HG03103 (cell line): ENCODE results near the gene LYAR.

Source experiments
- ATAC-seq: cut with Tn5 transposase; IDR thresholded peaks from one replicate; pipeline ENCODE4 v1.9.1; 2021; ENCODE audit warnings: low read depth; ENCODE audit not compliant: unreplicated experiment

Gene LYAR, protein sequence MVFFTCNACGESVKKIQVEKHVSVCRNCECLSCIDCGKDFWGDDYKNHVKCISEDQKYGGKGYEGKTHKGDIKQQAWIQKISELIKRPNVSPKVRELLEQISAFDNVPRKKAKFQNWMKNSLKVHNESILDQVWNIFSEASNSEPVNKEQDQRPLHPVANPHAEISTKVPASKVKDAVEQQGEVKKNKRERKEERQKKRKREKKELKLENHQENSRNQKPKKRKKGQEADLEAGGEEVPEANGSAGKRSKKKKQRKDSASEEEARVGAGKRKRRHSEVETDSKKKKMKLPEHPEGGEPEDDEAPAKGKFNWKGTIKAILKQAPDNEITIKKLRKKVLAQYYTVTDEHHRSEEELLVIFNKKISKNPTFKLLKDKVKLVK

DNA sequence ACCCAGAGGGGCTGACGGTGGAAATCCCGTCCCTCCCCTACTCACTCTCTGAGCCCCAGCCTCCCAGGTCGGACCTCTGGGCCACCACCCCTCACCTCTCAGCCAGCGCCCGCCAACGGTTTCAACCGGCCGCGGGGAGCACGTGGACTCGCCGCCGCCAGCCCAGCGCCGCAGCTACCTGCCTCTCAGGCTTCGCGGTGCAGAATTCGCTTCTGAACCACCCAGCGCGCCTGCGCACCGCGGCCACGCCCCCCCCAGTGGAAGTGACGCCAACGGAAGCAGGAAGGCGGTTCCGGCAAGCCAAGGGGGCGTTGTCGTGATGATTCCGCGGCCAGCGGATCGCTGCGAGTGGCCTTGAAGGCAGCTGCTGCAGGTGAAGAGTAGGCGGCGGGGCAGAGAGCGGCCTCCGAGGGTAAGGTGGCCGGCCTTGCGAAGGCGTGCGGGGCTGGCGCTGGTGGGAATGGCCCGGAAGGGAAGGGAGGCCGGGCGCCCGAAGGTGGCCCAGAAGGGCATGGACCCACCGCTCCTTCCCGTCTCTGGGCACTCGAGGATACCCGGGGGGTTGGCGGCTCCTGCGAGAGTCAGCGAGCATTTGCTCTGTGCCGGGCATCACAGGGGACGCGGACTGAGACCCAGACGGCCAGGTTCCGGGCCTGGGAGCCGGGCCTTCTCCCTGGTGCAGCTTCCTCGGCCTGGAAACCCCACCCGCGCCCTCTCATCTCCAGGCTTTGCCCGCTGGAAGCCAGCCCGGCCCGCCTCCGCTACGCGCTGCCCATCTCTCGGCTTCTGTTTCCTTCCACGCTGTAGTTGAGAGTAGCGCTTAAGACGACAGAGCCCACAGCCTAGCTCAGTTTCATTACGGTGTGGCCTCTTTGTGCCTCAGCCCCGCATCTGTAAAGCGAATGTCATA lies at the start of gene LYAR, which contains the start of gene ZBTB49:
Gene LYAR (minus strand): TSS at position 214 of the 910 bp plus-strand sequence. CDS start 6,412 bp downstream, outside the sequence.
Gene ZBTB49 (plus strand): TSS at position 311 of the 910 bp plus-strand sequence. CDS start 9,695 bp downstream, outside the sequence.
- ATAC-seq = peak; percentile 88

DNA sequence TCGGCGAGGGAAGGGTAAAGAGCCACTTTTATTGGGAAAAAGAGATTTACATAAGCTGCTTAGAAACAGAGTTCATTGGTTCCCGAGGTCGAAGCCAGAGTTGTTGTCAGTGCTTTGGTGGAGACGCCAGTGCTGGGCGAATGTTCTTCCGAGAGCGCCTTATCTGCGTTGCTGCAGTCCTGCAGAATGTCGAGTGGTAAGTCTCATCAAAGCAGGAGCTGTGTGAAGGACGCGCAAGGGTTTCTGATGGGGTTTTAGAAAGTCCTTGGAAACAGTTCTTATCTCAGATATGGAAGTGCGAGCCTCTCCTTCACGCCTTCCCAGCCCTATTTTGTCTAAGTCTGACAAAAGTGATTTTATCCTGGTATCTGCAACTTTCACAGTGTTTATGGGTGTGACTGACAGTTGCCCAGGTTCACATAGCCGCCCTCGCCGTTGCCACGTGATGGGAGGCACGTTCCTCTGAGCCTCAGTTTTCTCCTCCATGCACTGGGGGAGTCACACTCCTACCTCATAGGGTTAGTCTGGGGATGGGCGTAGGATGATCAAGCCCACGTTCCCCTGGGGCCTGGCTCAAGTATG lies 49.6 kb upstream of the LYAR start:
- no peak for ATAC-seq

DNA sequence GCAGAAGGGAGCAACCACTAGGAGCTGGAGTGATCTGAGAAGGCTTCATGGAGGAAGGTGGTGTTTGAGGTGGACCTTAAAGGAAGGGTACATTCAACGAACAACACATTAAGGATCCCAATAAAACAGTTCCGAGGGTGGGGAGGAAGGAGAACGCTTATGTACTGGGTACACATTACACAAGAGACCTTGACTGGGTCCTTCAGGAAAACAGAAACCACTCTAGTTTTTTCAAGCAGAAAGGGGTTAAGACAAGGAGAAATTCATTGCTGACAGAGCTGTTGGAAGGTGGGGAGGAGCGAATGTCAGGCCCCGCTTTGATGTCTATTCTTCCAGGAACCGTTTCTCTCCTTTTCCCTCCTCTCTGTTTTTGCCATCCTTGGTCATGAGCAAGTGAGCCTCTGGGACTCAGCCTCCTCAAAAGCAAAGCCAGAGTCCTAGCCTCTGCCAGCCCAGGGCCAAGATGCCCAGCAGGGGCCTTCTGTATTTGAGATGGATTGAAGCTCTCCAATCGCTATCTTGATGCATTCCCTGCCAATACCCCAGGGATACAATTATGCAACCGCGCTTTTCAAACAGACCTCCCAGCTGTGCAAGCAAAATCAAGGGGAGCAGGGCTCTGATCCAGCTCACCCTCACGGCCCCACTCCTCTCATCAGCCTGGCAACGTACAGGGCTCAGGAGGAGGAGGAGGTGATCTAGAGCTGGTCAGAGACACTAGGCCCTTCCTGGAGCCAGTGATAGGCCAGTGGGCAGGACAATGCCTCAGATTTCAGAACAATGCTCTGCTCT lies 48.5 kb upstream of the LYAR start:
- no peak for ATAC-seq

DNA sequence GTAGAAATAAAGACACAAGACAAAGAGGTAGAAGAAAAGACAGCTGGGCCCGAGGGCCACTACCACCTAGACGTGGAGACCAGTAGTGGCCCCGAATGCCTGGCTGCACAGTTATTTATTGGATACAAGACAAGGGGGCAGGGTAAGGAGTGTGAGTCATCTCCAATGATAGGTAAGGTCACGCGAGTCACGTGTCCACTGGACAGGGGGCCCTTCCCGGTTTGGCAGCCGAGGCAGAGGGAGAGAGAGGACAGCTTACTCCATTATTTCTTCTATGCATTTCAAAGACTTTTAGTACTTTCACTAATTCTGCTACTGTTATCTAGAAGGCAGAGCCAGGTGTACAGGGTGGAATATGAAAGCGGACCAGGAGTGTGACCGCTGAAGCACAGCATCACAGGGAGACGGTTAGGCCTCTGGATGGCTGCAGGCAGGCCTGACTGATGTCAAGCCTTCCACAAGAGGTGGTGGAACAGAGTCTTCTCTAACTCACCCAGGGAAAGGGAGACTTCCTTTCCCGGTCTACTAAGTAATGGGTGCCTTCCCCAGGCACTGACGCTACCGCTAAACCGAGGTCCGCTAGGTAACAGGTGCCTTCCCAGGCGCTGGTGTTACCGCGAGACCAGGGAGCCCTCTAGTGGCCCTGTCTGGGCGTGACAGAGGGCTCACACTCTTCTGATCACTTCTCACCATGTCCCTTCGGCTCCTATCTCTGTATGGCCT lies 45.0 kb upstream of the LYAR start:
- ATAC-seq = peak; percentile 74

DNA sequence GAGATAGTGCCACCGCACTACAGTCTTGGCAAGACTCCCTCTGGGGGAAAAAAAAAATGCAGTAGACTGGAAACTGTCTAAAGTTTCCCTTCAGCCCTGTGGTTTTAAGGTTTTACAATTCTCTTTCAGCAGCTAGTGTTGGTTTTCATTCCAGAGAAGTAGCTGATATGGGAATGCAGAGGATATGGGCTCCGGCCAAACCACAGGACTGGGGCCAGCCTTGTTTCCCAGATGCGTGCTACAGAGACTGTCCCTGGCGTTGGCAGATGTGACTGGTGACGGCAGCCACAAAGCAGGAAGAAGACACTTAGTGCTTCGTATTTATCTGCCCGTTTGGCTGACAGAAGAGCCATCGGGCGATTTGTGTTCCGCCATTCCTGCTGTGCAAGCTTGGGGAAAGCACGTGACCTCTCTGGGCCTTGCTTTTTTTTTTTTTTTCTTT lies 43.3 kb upstream of the LYAR start:
- no peak for ATAC-seq

DNA sequence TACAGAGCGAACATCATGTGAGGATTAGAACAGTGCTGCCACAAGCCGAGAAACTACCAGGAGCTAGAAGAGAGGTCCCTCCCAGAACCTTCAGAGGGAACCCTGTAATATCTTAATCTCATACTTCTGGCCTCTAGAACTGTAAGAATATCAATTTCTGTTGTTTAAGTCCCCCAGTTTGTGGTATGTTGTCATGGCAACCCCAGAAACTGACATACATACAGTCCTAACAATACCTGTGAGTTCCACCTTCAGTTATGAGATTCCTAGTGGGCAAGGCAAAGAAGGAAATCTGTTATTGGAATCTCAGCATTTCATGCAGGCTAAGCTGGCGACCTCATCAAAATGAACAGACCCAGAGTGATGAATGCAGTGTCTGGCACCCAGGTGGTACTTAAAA lies 42.6 kb upstream of the LYAR start:
- ATAC-seq = no peak

DNA sequence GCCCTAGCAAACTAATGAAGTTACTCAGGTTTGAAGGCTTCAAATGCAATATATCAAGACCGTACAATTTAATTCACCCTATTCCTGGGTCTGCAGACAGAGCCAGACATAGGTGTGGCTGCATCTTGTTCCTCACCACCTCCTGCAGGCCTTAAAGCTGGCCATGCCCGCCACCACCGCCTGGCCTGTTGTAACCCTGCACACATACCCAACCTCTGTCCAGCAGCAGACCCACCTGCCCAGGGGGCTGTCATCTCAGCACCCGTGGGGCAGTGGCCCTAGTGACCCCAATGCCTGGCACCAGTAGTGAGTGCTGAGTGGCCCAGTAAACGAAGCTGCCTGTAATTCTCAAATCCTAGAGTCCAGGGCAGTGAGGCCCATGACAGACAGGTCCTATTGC lies 40.8 kb upstream of the LYAR start:
- no peak for ATAC-seq

DNA sequence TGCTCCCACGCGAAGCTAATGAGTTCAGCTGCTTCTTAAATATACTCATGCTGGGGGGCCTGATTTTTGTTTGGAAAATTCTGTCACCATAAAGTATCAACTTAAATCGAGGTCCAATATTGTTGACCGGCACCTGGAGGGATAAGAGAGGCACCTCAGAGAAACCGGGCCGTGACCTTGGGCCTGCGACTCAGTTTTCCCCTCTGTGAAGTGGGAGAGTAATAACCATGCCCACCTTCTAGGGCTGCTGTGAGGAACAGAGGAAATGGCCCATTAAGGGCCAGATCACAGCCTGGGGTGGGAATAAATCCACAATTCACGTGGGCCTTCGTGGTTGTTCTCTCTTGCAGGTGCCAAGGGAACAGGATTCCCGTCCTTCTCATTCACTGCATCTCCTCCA lies 39.5 kb upstream of the LYAR start:
- ATAC-seq = no peak

DNA sequence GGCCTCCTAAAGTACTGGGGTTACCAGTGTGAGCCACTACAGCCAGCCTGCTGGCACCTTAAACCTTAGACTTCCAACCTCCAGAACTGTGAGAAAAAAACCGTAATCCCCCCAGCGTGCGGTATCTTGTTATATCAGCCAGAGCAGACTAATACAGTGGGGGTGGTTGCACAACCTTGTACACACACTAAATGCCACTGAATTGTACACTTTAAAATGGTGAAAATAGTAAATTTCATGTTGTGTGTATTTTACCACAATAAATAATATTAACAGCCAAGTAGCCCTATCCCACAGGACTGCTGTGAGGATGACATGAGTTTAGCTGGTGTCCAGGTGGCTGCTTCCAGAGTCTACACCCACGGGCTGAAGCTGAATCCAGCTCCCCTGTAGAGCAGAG lies 38.9 kb upstream of the LYAR start:
- ATAC-seq = no peak

DNA sequence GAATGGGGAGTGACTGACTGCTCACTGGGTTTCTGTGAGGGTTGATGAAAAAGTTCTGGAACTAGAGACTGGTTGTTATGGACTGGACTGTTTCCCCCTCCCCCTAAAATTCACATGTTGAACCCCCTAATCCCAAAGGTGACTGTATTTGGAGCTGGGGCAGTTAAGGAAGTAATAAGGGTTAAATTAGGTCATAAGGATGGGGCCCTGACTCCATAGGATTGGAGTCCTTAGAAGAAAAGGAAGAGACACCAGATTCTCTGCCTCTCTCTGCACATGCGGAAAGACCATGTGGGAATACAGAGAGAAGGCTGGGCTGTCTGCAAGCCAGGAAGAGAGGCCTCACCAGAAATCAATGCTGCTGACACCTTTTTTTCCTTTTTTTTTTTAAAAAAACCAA lies 38.3 kb upstream of the LYAR start:
- no peak for ATAC-seq

DNA sequence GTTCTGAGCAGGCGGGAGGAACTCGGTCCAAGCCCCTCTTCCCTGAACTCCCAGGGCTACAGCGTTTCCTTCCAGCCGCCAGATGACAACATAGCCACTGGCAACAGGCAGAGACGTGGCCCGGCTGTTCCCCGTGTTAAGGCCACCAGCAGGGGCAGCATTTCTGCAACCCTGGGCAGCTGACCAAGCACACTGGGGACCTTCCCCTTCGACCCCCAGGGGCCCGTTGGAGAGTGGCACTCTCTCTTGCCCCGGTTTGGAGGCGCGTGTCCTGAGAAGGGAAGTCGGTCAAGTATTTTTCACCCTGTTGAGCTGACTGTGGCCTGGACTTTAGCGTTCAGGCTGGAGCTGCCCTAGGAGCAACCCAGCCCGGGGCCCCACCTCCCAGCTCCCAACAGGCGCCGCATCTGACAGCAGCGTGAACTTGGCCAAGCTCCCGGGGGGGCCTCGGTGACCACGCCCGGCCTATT lies 37.7 kb upstream of the LYAR start:
- ATAC-seq = no peak

DNA sequence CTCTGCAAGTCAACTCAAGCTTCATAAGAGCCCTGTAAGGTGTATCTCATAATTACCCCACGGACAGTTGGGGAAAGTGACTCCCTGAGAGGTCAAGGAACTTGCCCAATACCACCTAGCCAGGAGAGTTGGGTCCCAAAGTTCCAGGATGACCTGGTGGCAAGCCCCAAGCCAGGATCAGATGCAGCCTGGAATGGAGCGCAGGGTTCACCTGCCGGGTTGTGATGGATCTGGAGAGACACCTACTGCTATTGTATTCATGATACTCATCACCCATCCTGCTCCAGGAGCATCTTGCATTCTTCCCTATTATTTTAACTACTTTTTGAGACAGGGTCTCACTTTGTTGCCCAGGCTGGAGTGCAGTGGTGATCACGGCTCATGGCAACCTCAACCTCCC lies 36.2 kb upstream of the LYAR start:
- ATAC-seq = no peak

DNA sequence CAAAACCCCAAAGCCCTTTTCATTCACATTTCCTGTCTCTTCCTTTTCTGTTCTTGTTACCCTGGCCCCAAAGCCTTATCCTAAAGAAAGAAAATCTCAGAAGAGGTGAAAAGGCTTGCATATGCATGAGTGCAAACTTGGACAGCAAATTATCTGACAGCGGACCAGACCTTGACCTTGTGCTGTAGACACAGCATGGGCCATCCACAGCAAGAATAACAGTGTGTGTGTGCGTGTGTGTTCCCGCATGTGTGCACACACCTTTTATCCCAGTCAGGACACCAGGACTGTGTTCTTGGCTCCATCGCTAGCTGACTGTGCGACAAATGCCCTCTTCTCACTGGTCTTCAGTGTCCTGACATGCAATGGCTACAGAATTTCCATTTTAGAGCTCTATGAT lies 35.4 kb upstream of the LYAR start:
- no peak for ATAC-seq

DNA sequence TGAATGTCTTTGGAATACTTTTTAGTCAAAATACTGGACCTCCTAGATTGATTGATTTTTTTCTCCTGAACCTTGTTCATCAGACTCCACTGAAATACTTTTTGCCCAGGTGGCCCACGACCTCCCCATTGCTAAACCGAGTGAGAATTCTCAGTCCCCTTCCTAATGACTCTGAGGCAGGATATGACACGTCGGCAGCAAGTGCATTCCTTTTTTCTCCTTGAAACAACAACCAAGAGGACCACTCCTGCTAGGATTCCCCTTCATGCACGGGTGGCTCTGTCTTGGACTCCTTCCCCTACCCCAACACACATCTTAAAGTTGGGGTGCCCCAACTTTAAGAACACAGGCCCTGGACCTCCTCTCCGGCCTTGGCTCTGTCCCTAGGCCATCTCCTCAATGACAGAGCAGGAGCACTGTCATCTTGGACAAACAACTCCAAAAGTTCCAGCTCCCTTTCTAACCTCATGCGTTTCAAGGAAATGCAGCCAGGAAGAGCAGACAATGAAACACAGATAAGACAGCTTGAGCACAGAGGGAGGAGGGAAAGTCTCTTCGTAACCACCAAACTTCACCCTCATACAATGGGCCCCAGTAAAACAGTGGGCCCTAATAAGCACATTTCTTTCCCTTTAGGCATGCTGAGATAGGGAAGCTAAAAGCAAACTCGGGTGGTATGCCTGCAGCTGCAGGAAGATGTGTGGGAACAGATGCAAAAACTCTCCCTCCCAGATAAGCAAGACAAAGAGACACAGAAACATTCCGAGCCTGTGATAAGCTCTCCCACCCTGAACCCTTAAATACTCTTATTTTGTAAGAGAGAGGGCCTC lies 34.0 kb upstream of the LYAR start:
- ATAC-seq = no peak

DNA sequence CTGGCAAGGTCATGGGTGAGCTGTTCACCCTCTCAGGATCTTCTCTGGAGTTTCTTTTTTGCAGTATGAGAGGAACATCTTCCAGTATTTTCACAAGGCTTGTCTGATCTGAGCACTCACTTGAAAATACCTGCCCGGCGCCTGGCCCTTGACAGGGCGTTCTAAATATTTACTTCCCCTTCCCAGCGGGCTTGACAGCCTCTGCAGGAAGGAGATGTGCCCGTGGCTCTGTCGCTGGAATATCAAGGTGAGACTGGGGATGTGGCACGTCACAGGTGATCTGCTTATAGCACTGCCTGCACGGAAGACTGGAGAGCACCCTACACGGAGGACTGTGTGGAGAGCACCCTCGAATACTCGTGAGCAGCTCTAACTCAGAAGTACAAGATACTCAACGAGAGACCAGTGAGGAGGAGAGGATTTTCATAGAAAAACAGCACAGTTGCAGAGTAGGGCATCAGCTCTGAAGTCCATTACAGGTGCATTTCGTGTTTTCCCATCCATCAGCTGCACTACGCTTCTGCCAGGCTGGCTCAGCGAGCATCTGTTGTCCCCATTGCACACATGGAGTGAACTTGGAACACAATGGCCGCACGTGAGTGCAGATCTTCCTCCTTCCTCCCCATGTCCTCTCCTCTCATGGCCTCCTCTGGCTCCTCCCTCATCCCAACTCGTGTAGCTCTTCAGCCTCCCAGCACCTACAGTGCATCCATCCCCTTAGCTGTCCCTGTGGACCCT lies 32.2 kb upstream of the LYAR start:
- ATAC-seq = no peak

DNA sequence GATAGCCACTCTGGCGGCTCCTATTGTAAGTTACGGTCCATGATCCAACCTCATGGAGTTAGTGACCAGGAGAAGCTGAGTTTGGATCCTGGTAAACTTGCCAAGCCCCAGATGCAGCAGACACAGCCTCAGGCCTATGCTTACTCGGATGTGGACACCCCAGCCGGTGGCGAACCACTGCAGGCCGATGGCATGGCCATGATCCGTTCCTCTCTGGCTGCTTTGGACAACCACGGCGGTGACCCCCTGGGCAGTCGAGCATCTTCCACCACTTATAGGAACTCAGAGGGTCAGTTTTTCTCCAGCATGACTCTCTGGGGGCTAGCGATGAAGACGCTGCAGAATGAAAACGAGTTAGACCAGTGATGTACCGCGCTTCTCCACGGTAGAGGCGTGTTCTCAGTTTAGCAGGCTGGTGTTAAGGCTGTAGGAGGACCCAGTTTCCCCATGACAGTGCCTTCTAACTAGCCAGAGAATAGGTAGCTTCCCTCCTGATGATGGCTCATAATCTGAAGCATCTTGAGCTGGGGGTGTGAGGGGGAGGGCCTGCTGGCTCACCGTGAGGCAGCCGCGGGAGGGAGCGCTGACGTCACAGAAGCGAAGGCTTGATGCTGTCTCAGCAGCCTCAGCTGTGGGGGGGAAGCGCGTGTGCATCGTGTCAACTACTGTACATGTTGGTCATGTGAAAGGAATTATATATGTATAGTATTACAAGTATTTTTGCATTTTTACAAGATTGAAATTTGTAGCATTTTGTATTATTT lies 31.2 kb upstream of the LYAR start:
- no peak for ATAC-seq

DNA sequence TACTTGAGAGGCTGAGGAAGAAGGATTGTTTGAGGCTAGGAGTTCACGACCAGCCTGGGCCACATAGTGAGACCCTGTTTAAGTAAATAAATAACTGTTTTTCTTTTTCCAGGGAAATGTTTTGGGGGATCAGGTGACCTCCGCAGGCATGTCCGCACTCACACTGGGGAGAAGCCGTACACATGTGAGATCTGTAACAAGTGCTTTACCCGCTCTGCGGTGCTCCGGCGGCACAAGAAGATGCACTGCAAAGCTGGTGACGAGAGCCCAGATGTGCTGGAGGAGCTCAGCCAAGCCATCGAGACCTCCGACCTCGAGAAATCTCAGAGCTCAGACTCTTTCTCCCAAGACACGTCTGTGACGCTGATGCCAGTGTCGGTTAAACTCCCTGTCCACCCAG lies 30.6 kb upstream of the LYAR start:
- ATAC-seq = no peak
